Effector CD4-positive, alpha-beta T cell (primary cell): ENCODE data around the gene CADPS.

Experiments used
- DNase-seq: peaks from one replicate; pipeline ENCODE4 v3.0.0-alpha.2; 2020

CADPS gene

DNA sequence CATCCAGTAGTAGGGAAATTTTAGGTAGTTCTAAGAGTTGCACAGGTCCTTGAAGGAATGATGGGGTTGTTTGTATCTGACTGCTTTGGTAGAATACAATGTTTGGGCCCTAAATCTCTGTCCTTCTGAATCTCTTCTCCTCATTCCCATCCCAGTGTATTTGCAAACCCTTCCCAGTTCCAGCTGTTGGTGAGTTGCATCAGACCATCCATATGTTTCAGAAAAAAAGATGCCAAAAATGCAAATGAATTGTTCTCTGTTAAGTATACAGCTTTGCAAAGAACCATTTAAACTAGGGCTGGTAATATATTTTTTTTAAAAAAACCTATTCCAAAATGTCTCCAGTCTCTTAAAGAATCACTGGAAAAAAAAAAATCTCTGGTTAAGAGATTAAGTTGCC lies 251.0 kb downstream of the CADPS start:
- no peak for DNase-seq

DNA sequence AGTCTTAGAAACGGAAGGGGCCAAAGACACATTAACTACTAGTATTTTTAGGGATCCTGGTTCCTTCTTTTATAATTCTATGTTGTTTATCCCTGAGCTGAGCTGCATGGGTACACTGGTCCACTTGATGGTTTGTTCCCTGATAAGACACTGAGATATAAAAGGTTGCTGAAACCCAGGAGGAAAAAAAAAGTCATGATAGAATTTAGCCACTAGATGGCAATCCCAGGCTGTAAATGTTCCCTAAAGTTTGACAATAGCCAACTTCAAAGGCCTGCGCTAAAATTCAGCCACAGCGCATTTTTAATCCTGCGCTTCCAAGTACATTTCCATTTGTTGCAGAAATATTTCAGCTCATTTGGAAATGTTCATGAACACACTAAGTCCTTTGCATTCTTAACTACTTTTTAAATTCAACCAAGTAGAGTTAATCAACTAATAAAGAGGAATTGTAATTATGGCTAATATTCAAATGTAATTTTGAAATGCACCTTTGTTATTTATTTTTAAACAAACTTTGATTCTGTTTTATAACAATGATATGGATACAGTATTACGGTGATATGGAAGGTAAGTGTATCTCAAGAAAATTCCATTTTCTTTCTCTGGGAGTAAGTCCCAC lies 252.6 kb downstream of the CADPS start:
- no peak for DNase-seq

DNA sequence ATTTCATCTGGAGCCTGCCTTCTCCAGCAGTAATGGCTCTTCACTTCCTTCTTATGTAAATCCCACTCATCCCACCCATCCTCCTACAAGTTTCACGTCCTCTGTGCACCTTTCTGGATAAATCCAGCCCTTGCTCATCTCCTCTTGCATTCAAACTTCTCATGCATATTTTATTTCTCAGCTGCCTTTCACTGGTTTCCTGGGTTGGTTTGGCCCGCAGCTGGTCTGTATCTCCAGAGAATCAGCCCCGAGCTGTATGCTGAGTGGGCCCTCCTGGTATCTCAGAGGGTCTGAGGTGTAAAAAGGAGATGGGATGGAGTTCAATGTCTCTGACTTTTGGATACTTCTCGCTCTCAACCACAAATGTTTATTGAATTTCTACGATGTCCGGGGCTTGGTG lies 253.3 kb downstream of the CADPS start:
- no peak for DNase-seq

DNA sequence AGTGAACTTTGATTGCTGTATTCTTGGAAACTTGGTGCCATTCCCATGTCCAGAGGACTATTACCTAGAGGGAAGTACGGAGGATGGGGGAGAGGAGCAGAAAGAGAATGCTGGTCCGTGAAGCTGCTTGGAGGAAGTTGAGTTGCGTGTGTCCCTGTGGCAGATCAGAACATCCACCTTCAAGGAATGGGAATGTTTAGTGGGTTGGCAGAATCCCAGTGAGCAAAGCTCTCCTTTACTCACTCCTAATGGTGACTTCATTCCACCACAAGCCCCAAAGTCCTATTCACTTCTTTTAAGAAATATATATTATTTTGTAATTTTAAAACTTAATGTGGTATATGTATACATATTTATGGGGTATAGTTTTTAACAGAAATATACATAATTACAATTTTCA lies 254.0 kb downstream of the CADPS start:
- no peak for DNase-seq

DNA sequence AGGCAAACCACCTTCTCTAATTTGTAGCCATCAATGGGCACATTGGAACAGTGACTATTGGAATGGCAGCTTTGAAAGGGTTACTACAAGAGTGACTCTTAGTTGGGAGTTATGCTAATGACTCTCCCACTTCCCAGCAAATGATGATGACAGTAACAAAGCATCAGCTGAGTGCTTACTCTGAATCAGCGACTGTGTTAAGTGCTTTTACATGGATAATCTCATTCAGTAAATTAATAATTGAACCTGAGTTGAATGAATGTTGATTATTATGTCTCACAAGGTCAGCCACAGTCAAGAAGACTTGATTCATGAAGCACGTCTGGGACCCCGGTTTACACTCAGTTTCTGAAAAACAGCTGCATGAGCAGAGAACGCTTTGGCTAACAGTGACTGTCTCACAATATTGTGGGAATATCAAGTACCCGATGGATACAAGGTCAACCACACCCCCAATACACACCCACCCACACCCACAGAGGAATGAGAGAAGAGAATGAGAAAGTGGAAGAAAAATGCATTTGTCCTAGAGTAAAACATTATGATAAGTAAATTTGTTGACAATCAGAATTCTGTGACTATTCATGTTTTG lies 259.9 kb downstream of the CADPS start:
- DNase-seq, result no peak

DNA sequence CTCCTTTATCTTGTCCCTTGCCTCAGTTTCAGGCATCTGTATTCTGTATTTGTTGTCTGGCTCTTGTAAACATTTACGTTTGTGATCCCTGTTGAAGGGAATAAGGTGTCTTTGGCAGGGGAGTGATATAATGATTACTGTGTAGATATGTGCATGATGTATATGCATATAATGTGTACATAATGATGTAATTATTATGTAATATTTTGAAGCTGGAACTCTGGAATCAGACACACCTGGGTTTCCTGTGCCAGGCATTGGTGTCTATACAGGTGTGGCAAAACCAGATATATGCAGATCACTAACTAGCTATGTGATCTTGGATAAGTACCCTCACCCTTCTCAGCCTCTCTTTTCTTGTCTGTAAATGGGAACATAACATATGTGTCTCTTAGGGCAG lies 260.7 kb downstream of the CADPS start:
- DNase-seq, result no peak

DNA sequence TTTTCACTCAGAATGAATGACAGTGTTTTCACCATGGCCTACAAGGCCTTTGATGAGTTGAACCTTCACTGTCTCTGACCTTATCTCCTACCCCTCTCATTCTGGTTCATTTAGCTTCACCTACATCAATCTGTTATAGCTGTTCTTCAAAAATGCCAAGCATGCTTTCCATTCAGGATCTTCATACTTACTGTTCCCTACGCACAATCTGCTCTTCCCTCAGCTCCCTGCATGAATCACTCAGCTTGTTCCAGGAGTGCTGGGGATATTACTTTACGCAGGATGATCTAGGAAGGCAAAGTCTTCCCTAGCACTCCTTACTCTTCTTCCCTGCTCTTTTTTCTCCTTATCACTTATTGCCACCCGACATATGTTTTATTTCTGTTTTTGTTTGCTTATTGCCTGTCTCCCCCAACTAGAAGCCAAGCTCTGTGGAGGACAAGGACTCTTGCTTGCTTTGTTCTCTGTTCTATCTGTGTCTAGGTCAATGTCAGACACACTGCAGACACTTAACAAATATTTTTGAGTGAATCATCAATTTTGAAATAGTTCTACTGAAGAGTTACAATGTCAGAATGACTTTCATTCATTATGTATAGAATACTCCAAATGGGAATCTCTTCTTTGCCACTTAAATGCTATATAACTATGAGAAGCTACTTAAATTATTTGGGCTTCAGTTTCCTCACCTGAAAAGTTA lies 263.5 kb downstream of the CADPS start:
- no peak for DNase-seq

DNA sequence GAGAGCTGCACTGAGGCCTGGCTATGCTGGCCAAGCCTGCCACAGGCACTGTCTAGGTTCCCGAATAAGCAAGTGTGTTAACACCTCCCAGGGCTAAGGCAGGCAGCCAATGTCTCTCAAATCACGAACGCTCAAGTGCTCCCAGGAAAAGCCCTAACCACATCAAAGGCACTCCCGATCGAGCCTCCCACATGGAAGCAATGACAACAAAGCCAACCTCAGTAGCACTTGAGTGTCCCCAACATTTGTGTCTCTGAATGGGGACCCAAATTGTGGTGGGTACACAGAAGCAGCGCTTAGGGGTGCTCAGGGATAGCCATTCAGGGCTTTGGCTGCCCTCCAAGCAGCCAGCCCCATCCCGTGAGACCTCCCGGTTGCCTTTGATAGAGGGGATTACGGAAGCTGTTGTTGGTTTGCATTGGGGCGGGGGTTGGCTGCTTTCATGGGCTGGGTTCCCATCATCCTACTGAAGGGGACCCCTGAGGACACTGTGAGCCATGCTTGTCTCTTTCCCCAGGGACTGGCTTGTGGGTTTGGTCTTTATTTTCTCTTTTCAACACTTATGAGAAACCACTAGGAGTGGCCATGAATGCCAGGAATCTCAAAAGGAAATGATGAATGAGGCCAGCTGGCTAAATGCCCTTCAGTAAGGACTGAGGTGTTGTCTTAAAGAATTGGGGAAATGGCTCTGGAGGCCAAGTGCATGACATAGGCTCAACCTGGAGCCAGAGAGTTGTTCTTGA lies 267.8 kb downstream of the CADPS start:
- no peak for DNase-seq

DNA sequence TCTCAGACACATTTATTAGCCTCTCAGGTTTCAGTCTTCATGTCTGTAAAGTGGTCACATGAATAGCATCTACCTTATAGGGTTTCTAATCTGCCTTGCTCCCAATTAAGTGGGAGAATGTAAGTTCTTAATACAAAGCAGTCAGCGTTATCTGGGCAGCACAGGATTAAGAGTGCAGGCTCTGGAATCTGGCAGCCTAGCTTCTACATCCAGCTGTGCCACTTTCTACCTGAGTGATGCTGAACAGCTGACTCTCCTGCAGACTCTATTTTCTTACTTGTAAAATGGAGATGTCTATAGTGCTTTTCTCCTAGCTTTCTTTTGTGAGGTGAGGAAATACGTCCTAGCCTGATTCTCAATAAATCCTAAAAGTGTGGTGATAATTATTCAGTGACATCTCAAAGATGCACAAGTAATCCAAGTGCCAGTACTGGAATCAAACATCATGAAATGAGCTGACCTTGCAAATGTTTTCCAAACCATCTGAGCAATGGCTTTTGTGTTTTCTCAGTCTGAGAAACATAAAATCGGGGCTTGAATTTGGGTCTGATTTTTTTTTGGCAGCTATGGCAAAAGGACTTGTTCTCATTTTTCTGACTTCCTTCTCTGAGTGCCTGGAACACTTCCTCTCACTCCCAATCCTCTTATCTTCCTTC lies 269.7 kb downstream of the CADPS start:
- no peak for DNase-seq

DNA sequence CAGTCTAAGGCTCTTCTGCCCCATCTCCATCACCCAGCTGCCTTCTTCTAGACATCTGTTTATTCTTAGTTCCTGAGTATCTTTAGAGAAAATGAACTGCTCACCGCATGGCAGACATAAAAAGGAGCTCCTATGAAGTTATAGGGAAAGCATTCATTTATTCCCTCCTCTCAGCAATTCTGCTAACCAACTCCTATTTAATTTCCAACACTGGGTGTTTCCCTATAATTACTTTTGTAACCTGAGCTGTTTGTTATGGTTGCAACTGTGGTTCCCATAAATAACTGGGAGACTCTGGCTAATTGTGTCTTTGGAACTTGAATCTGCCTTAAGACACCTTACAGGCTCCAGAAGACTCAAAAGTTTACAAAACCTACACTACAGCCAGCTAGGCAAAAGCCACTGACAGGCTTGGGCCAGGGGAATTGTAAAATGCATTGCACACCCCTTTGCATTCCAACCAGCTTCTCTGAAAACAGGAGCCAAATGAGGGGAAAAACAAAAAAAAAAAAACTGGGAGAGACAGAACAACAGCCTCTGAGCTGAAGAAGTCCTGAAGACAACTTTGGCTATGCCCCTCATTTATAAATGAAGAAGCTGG lies 270.4 kb downstream of the CADPS start:
- DNase-seq, result no peak

DNA sequence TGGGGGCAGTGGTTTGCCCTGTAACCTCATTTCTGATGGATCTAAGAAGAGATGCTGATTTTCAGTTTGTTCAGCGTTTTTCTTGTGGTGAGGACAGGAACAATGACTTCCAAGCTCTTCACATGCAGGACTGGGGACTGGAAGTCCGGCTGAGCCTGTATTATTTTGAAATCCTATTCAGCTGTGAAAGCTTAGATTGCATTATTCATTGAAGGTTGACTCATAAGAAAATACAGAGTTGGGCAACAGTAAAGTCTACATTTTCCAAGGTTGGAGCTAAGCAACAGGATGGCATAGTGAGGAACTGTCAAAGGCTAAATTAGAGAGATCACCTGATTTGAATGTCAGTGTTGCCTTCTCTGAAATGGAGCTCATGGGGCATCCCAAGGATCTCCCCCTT lies 270.9 kb downstream of the CADPS start:
- no peak for DNase-seq

DNA sequence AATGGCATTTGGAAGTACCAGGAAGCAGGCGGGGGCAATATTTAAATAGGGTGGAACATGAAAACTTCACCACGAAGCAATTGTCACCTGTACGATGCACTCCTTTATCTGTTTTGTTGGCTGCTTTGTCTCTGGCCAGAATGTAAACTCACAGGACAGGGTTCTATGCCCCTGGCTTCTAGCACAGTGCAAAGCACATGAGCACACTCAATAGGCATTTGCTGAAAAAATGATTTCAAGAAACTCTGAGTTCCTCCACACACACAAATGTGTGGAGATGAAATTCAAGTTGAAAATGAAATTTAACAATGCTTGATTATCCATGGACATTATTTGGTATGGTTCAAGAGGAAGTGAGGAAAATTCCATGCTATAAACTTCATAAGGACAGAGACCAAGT lies 272.2 kb downstream of the CADPS start:
- no peak for DNase-seq

DNA sequence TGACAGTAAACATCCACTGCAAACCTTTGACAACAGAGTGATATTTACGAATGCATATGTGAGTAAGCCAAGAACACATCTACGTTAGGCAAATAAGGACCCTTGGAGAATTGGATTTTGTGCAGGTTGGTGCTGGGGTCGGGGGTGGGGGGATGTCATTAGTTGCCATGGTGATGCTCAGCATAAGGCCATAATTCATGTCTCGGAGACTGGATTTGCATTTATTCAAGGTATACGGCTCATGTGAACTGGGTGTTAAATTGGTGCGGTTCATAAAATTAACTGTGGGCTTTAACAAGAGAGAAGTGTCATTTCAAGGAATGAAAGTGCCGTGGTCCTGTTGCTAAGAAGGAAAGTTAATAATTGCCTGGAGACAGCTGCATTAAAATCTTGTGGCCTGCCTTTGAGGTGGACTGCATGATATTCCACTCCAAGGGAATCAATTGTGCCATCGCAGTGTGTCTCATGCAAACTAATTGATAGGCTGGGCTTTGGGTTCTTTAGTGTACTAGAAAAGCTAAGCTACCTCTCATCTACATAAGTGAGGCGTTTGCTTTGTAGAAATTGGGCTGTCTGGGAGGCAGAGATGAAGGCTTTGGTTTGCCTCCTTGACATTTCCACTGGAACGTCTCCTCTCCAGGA lies 273.0 kb downstream of the CADPS start:
- DNase-seq, result no peak

DNA sequence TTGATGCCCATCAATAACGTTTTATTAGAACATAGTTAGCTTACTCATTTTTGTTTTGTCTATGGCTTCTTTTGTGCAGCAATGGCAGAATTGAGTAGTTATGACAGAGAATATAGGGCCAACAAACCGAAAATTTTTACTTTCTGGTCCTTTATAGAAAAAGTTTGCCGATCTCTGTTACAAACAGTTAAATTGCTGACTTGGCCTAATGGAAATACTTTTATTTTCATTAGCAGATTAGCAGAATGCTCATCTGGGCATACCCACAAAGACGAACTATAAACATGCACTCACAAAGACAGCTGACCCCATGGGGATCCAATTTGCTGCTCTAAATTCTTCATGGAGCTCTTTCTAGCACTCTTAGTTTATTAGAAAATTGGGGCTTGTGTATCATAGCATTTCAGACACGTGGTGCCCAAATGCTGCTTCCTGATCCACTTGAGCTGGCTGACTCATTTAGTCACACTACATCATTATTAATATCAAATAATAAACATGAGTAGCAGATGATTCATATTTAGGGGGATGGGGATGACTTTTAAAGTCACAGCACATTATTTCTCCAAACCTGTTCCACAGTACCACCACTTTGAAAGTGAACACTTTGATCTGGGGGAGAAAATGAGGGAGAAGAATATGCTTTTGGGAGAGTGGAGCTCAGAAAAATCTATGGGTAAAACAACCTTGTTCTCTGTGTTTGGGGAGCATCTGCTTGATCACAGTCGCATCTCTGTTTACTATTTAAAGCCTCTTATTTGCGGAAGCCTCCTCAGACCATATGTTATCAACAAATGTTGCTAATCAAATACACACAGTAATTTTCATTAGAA lies 273.8 kb downstream of the CADPS start:
- no peak for DNase-seq

DNA sequence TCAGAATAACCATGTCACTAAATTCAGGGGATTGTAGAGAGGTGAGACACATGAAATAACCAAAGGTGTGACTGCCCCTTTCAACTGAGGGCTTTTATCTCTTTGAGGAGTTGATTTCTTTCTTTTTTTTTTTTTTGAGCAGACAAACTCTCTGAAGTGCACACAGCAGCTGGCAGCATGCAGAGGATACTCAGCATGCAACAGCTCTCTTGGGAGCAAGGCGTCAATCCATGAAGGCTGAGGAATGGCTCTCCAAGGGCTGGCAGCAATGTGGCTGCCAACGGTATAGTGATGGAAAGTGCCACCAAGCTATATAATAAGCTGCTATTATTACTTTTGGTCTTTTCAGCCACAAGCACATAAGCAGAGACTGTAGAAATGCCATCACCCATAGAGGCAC lies 275.2 kb downstream of the CADPS start:
- DNase-seq, result no peak

DNA sequence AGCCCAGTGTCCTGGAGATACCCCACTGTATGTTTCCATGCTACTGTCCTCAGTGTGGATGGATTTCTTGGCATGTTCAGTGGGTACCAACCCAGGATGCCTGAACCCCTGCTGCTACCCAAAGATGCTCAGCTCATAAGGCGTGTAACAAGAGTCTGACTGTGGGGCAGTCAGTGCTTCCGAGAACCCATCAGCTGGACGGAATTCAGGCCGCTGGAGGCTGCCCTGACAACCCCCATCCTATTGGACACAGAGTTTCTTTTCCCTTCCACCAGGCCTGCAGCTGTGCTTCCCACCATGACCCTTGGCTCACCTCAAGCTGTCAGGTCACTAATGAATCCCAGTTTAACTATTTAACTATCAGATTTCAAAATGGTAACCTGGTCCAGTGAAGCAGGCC lies 277.7 kb downstream of the CADPS start:
- no peak for DNase-seq

DNA sequence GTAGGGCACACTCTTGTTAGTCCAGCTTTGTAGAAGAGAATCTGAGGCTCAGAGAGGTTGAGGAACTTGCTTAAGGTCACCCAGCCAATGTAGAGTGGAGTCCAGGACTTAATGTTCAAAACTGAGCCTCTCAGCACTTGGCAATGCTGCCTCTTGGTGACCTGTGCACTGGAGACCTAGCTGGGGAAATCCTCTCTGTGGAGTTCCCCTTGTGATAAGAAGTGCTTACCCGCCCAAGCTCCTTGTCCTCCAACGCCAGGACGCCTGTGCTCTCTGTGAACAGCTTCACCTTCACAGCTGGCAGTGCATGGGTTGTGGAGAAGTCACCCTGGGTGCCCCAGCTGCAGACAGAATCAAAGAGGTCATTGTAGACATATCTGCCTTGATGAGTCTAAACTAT lies 282.8 kb downstream of the CADPS start:
- DNase-seq, result no peak

DNA sequence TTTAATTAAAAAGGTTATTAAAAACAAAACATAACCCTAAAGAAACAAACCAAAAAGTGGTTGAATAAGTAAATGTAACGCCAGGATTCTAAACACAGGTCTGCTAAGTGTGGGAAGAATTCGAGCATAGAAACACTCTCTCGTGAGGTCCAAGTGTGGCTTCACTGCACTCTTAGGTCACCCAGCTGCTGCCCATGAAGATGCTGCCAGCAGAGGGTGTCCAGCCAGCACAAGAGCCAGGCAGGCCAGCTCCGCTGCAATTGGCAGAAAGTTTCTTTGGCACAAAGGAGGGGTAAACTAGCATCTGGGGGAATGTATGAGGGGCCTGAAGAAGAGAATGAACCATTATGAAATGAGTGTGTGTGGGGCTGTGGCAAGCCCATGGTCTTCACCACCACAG lies 286.1 kb downstream of the CADPS start:
- DNase-seq, result no peak

DNA sequence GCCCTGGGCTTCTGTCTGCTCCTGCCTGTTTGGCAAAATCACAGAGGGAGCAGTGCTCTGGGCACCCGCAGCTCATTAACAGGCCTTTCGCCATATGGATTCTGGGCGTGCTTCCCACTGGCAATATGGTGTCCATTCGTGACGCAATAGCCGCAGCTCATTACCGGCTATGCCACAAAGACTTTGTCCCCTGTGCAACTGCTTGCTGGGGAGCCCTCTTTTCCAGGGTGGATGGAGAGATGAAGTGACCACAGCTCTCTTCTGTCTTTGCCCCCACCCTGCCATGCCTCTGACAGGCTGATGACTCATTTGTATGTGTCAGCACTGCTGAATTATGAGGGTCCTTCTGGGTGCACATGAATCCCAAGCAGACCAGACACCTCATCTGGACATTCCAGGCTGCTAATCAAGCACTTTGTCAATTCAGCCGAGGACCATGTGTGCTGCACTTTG lies 287.6 kb downstream of the CADPS start:
- DNase-seq, result no peak

DNA sequence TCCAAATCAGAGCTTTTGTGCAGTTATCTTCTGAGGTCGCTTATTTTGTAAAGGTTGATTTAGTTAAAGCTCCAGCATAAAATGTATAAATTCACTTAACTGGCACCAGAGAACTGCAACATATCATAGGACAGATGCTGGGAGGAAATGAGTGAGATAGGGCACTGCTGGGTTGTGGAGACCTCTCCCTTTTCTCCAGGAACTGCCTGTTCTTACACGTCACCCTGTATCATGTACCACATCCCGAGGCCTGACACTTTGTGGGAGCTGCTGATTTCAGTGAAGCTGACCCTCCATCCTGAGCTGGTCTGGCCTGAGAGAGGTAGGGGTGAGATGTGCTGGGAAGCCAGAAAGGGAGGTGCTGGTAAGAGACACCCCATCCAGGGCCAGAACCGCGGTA lies 288.0 kb downstream of the CADPS start:
- DNase-seq, result no peak

DNA sequence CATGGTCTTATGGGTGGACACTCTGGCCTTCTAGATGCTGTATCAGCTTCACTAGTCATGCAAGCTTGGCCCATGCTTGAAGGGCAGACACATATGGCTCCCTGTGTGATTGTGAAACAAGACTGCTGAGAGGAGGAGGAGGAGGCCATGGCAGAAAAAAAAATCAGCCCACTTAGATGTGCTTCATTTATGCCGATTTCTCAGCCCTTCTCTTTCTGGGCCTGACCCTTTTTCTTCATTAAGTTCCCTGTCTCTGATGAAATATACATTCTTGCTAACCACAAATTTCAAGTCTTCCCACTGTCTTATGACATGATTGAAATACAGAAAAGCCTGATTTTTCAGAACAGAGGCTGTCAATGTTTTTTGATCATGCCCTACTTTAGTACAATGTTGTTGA lies 288.9 kb downstream of the CADPS start:
- DNase-seq, result no peak
